ENCODE results near the gene PSPH.
"Not testable (repeated sequence)": the region's sequence is repeated elsewhere in the genome, so short reads cannot be mapped to it uniquely, and the experiment has no call there.

- TF ChIP-seq SIN3A (IDR thresholded peaks at IDR 0.05; ENCODE audit: low read depth, low read length); LARP7 (IDR thresholded peaks at IDR 0.05); TAF1 (IDR thresholded peaks at IDR 0.05; ENCODE audit: borderline replicate concordance, low read depth, low read length); CTCF (IDR thresholded peaks at IDR 0.05 in 2 of 3, conservative IDR thresholded peaks at IDR 0.05 in 1 of 3; ENCODE audit: control insufficient read depth in 2 of 3, extremely low read depth in 1 of 3, insufficient read depth in 1 of 3, low read depth in 3 of 3, low read length in 3 of 3); EZH2 (IDR thresholded peaks at IDR 0.05; ENCODE audit: borderline replicate concordance, control insufficient read depth, low read depth, low read length); ELK1 (IDR thresholded peaks at IDR 0.05; ENCODE audit: low read depth, low read length); GATAD2B (conservative IDR thresholded peaks at IDR 0.05; ENCODE audit: low read depth); IKZF1 (conservative IDR thresholded peaks at IDR 0.05); TCF7 (IDR thresholded peaks at IDR 0.05; ENCODE audit: borderline replicate concordance); BACH1 (IDR thresholded peaks at IDR 0.05; ENCODE audit: borderline replicate concordance); FOXK2 (IDR thresholded peaks at IDR 0.05): not testable (repeated sequence)
- TF ChIP-seq, protein P1, sequence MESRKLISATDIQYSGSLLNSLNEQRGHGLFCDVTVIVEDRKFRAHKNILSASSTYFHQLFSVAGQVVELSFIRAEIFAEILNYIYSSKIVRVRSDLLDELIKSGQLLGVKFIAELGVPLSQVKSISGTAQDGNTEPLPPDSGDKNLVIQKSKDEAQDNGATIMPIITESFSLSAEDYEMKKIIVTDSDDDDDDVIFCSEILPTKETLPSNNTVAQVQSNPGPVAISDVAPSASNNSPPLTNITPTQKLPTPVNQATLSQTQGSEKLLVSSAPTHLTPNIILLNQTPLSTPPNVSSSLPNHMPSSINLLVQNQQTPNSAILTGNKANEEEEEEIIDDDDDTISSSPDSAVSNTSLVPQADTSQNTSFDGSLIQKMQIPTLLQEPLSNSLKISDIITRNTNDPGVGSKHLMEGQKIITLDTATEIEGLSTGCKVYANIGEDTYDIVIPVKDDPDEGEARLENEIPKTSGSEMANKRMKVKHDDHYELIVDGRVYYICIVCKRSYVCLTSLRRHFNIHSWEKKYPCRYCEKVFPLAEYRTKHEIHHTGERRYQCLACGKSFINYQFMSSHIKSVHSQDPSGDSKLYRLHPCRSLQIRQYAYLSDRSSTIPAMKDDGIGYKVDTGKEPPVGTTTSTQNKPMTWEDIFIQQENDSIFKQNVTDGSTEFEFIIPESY (IDR thresholded peaks at IDR 0.05), result not testable (repeated sequence)
- TF ChIP-seq, protein P2, sequence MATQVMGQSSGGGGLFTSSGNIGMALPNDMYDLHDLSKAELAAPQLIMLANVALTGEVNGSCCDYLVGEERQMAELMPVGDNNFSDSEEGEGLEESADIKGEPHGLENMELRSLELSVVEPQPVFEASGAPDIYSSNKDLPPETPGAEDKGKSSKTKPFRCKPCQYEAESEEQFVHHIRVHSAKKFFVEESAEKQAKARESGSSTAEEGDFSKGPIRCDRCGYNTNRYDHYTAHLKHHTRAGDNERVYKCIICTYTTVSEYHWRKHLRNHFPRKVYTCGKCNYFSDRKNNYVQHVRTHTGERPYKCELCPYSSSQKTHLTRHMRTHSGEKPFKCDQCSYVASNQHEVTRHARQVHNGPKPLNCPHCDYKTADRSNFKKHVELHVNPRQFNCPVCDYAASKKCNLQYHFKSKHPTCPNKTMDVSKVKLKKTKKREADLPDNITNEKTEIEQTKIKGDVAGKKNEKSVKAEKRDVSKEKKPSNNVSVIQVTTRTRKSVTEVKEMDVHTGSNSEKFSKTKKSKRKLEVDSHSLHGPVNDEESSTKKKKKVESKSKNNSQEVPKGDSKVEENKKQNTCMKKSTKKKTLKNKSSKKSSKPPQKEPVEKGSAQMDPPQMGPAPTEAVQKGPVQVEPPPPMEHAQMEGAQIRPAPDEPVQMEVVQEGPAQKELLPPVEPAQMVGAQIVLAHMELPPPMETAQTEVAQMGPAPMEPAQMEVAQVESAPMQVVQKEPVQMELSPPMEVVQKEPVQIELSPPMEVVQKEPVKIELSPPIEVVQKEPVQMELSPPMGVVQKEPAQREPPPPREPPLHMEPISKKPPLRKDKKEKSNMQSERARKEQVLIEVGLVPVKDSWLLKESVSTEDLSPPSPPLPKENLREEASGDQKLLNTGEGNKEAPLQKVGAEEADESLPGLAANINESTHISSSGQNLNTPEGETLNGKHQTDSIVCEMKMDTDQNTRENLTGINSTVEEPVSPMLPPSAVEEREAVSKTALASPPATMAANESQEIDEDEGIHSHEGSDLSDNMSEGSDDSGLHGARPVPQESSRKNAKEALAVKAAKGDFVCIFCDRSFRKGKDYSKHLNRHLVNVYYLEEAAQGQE (IDR thresholded peaks at IDR 0.05; ENCODE audit: low read depth, low read length), result not testable (repeated sequence)
Measured at GRCh38 chr7:56092388-56092787, 41.1 kb upstream of the PSPH start.

Measured in GM12878 (cell line).